Measurements from ENCODE around the gene ABCF2. TPM values are rescaled to one million over a fixed set of nuclear protein-coding genes. Genes with fewer than 3 reads are reported as not detected.
A peak's percentile ranks its signal among the peaks of the same experiment; 100 is the strongest.

Gene ABCF2
- total RNA-seq, 1 experiment from 2014 or later = 63.7 TPM

GRCh38 chr7:151167197-151167961, 59.6 kb downstream of the ABCF2 start, which contains the start of gene GBX1:
Gene GBX1, minus strand, starts transcription at chr7:151167694. Its CDS starts 146 bp downstream, at chr7:151167548.
- Histone ChIP-seq H3K9ac (ENCODE audit: low read length) (no peak within 1 kb of the TSS), H3K27me3 (ENCODE audit: insufficient read depth, low read length) (no peaks in the 10 kb centered on the region), H2AFZ (ENCODE audit: low read depth, low read length, poor library complexity, severe bottlenecking) (peak within 1 kb of the TSS; percentile 40), H3K9me2 (ENCODE audit: insufficient read depth) (no peaks in the 10 kb centered on the region), H3K4me3 (replicated peaks in 1 of 2; ENCODE audit: low read depth in 1 of 2, low read length in 2 of 2) (peak within 1 kb of the TSS; percentile 49 to 68), H3K36me3 (ENCODE audit: control insufficient read depth in 1 of 2, insufficient read depth in 2 of 2, low read length in 2 of 2) (no peaks in the 10 kb centered on the region), H3K4me1 (ENCODE audit: control insufficient read depth in 1 of 2, insufficient read depth in 2 of 2, low read length in 2 of 2) (peaks cover 0 to 12% of the 10 kb centered on the region in 2 experiments; a peak in 2 of 4 replicates), H3K79me2 (ENCODE audit: insufficient read depth, low read length) (no peaks in the 10 kb centered on the region), H4K20me1 (ENCODE audit: insufficient read depth) (no peaks in the 10 kb centered on the region), H3K9me3 (ENCODE audit: control insufficient read depth in 1 of 2, insufficient read depth in 1 of 2, low read depth in 1 of 2, low read length in 2 of 2) (no peaks in the 10 kb centered on the region), H3K27ac (ENCODE audit: low read depth, low read length) (peak within 1 kb of the TSS; percentile 19; the same call in 1 of the 2 replicates), H3K4me2 (ENCODE audit: low read length) (peak within 1 kb of the TSS; percentile 94)
- TF ChIP-seq CBX3 (IDR thresholded peaks at IDR 0.05; ENCODE audit: low read depth) (no peak), CTCF (IDR thresholded peaks at IDR 0.05 in 2 of 3, conservative IDR thresholded peaks at IDR 0.05 in 1 of 3; ENCODE audit: borderline replicate concordance in 1 of 3, insufficient read depth in 1 of 3, low read depth in 2 of 3, low read length in 2 of 3) (peak in 1 of 3 experiments; percentile 23; a peak in 1 of 6 replicates), POLR2AphosphoS5 (IDR thresholded peaks at IDR 0.05; ENCODE audit: low read depth, low read length) (0 out of 2 replicates have a peak, but pooled peaks have one; percentile 24), EGR1 (IDR thresholded peaks at IDR 0.05; ENCODE audit: low read depth) (no peak)
- DNase-seq (ENCODE audit: low read depth, low spot score) (no peak), ATAC-seq (peak; percentile 58)
- RAD21 ChIA-PET (ENCODE audit: low non-redundant PET in 1 of 2, low total read pairs in 2 of 2, uncharacterized antibody in 2 of 2, unreplicated experiment in 2 of 2) = interaction anchor here (0.6 to 0.7 kb wide), 2 partner anchors 81 to 121 kb away, joined by 3 to 5 read pairs; no protein-coding TSS in a partner anchor
- intact Hi-C loops (cut with micrococcal nuclease) = no loop called here
- POLR2A ChIA-PET = interaction anchor here (0.6 kb wide), 1 partner anchor 20 kb away, joined by 4 read pairs; no protein-coding TSS in a partner anchor
- CTCF ChIA-PET = interaction anchor here (0.6 to 1.4 kb wide), 9 partner anchors 8 to 742 kb away, joined by 3 to 8 read pairs (median 5); no protein-coding TSS in a partner anchor
- BruUV-seq (replicated peaks) = no TSS peak
